Measurements from ENCODE around the gene CDPF1. TPM values are rescaled to one million over a fixed set of nuclear protein-coding genes. Genes with fewer than 3 reads are reported as not detected.
A peak's percentile ranks its signal among the peaks of the same experiment; 100 is the strongest.

Gene CDPF1
- total RNA-seq, 1 donor from 2014 or later, result 5.1 TPM

DNA sequence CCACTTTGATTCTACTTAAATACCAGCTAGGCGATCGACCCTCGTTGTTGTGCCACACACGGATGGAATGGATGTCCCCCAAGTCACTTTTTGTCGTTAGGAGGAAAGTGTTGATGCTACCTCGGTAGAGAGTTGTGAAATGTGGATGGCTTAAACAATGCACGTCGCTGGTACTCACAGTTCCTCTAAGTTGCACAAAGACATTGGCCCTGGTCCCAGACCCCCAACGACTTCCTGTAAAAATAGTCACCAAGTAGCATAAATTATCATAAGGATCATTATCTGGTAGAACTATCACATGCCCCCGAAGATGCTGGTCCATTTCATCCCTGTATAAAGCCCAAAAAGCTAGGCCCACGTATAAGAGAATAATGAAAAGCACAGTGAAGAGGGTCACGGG is 9.3 kb upstream of the CDPF1 start:
- ATAC-seq (no peak), DNase-seq (ENCODE audit: low spot score) (no peak)

DNA sequence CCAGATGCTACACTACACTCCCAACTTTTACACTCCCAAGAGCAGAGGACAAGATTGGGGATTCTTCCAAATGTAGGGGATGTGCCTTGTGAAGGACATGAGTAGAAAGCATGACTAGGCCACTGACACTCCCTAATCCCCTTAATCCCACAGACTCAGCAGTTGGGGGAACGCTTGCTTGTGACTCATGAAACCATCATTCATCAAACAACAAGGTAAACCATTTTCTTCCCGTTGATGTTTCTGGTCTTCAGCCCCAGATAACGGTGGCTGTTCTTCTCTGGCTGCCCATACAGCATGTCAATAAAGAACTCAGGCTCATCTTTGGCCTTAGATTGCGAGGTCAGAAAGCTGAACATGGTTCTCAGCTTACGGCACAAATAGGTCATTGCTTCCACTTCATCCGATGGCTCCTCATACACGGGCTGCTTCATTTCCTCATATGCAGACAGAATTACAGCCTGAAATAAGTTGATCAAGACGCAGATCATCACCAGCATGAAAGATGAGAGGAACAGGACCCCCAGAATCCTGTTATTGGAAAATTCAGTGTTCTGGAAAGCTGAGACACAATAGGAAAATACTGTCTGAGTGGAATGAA is 6.4 kb upstream of the CDPF1 start:
- ATAC-seq, result no peak
- DNase-seq (ENCODE audit: low spot score), result no peak

DNA sequence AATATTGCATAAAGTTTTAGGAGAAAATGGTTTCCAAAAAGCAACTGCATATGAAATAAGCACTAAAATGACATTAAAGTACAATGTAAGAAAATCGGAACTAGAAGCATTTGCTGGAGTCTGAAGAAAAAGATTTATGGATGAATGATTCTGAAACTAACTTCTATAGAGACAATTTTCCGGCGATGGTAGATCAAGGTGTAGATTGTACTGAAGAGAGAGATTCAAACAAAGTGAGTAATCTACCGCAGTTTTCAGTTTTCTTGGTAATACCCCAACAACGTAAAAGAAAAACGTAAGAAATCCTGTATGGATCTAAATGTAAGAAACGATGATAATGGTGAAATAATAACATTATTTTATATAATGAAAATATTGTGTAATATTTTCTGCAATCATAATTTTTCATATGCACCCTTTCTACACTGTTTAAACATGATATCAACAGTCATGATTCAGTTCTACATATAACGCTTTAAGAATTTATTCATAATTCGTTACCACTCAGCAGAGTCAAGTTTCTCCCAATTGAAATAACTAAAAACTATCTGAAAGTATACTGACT is 1.8 kb upstream of the CDPF1 start:
- ATAC-seq (no peak), DNase-seq (ENCODE audit: low spot score) (no peak)

DNA sequence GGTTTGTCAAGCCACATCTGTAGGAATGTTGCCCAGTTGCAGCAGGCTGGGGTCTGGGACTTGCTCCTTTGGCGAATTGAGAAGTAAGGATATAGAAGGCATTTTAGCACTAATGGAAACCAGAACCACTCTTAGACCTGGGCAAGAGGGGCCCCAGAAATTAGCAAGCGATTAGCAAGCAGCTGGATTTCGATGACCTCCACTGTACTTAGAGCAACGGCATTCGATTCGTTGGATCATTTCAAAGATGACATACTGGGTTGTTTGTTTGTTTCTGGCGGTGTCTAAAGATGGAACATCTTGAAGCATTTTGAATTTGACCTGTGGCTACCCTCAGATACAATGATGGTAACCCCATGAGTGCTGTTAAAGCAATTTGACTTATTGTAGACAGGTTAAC is 1.2 kb upstream of the CDPF1 start:
- ATAC-seq (no peak), DNase-seq (ENCODE audit: low spot score) (no peak)

DNA sequence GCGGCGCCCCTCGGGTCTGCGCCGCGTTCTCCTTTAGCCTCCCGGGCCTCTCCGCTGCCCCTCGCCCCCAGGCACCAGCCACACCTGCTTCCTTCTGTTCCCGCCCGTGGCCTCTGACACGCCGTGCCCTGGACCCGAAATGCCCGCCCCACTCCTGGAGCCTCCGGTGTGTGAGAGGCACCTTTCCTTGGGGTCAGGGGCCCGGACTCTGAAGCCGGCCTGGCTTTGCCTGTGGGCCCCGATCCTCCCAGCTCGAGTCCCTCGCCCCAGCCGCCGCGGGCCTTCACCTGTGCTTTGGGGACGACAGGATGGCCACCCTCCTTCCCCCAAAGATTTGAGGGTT is 661 bp upstream of the CDPF1 start:
- no peak for DNase-seq (ENCODE audit: low spot score)
- ATAC-seq, result peak; percentile 26

DNA sequence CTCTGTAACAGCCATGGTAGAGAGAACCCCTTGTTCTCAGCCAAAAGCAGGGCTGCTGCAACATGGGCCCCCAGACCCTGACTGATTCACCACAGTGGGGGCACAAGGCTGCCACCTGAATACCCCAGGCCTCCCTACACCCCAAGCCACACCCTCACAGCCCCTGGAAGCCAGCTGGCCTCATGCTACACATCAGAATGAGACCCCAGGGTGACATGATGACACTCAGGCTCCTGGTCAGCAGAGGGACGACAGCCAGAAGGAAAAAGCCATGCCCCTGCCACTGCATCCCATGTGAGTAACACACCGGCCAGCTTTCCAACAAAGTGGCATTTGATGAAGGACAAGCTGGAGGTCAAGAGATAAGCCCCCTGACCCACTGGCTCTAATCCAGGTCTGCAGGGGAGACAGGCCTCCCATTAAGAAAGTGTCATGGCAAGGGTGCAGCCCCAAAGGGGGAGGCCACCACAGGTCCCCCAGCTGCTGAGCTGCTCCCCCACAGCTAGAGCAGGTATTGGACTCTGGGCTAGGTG is 2.6 kb downstream of the CDPF1 start:
- no peak for ATAC-seq
- no peak for DNase-seq (ENCODE audit: low spot score)

DNA sequence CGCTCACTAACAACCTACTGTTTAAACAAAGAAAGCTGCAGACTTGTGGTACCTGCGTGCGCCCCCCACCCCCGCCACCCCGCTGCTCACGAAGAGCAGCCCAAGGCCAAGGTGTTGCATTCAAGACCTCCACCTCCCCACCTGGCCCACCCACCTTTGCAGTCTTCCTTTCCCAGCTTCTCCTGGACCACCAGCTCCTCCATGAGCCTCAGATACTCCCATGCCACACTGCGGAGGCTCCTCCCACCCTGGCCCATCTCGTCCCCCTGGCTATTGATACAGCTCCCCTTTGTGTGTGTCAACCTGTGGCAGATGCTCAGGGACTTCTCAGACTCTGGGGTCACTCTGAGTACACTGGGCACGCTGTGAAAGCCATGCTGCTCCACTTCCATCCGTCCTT is 3.9 kb downstream of the CDPF1 start:
- DNase-seq (ENCODE audit: low spot score) (no peak), ATAC-seq (no peak)

DNA sequence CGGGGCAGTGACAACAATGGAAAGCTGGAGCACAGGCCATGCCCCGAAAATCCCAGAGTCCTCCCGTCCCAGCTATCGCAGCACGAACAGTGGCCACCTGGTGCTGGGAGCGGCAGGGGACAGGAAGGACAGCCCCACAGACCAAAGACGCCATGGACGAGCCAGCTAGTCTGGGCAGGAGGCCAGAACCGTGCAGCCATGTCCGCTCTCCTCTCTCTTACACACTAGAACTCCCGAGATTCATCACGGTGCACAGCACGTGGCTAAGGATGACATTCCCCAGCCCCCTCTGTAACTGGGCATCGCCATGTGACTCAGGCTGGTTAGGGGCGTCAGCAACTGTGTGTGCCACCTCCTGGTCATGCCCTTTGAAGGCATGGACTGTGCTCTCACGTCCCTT is 4.6 kb downstream of the CDPF1 start:
- peak; percentile 74 for DNase-seq (ENCODE audit: low spot score)
- ATAC-seq, result peak; percentile 51

DNA sequence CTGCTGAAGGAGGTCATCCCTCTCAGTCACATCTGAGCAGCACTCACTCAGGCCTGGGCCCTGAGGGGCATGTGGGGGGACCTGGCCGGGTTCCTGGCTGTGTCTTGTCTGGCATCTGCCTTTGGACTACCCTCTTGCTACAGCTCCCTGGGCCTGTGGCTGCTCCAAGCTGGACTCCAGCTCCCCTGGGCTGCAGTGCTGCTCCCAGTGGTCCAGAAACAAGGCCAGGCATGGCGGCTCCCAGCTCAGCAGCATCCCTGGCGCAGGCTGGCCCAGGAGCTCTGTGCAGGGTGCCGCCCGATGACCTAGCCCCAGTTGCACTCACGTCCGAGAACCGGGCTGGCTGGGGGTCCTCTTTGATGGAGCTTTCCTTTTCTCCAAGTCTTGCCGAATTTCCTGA is 5.3 kb downstream of the CDPF1 start:
- ATAC-seq, result peak; percentile 6
- no peak for DNase-seq (ENCODE audit: low spot score)

DNA sequence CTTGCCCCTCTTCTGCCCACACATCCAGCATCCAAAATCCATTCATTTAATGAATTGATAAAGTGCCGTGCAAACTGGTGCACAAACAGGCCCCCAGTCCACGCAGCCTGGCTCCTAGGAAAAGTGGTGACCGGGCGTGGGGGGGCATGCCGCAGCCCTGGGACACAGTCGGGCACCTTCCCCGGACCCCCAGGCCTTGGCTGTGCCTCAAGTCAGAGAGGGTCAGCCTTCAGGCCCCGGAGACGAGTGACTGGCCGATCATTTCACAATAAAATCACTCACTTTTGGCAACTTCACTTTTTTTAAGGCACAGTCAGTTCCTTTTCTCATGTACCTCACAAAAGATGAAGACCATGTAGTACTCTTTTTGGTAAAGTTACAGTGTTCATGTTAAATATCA is 8.0 kb downstream of the CDPF1 start:
- DNase-seq (ENCODE audit: low spot score), result no peak
- no peak for ATAC-seq

DNA sequence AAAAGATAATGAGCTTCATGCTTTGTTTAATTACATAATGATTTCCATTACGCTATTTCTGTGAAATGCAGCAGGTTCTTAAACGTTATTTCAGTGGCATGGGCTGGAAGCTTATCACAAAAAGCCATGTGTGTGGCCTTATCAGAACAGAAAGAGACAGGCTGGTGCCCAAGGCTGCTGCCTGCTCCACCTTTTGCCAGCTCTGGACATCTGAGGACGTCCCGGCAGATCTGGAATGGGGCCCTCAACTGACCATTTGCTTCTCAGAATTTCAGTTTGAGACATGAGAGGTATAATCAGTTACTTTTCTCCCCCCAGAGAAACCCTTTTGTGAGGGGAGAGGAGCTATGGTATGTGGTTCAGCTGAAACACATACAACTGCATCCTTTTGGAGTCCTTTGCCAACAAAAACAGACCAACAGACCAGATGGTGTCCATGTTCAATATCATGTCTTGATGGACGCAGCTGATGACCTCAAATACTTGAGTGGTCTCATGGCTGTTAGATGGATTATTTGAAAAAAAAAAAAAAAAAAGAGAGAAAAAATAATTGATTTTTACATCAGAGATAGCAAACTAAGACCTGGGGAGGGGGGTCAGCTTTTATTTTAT is 8.6 kb downstream of the CDPF1 start:
- DNase-seq (ENCODE audit: low spot score) (no peak), ATAC-seq (no peak)

DNA sequence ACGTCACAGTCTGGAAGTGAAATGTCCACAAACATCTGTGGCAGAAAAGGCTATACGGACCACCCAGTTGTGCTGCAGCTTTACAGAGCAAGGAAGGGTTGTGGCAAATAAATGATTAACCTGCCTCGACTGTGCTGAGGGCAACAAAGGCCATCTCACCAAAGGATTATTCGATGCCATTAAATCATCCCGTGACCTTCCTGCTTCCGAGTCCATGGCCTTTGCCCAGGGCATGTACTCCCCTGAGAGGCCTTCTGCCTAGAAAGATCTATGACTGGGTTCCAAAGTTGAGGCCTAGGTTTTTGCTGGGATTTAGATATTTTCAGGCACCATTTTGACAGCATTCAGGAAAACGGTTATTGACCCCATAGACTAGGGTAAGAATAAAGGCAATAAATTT is 9.2 kb downstream of the CDPF1 start:
- DNase-seq (ENCODE audit: low spot score) (peak; percentile 71), ATAC-seq (peak; percentile 58)

DNA sequence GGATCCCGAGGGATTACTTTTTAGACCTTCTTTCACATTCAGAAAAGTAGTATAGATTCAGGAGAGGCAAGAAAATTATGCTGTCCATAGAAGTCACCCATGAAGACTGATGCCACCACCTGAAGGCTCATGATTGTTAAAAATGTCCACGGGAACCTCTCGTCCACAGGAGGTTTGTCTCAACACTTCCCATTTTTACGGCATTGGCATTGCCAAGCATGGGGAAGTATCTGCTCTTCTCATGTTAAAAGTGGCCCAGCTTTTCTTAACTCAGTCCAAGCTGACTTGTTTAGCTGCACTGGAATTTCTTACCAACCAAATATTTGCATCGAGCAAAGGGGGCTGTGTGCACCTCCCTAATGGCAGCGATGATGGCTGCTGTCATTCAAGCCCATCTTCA is 9.6 kb downstream of the CDPF1 start:
- no peak for ATAC-seq

DNA sequence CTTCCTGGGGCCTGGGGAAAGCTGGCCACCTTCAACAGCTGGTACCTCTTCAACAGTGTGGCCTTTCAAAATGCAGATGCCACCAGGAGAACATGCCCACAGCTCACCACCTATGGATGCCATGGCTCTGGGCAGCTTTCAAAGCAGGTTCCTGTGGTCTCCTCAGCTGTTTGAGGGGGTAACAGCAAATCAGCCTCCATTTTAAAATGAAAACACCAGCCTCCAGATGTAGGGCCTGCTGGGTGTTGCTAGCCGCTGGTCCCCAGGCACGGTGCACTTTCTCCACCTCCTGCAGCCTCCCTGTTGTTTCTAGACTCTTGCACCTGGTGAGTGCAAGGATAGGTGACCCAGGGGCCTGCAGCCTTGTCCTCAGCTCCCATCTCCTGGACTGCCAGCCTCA is 10.0 kb downstream of the CDPF1 start:
- ATAC-seq, result peak; percentile 8
- no peak for DNase-seq (ENCODE audit: low spot score)

More for the DNA sequence above, 9.6 kb downstream of the CDPF1 start:
- DNase-seq (ENCODE audit: low spot score), result no peak

DNA sequence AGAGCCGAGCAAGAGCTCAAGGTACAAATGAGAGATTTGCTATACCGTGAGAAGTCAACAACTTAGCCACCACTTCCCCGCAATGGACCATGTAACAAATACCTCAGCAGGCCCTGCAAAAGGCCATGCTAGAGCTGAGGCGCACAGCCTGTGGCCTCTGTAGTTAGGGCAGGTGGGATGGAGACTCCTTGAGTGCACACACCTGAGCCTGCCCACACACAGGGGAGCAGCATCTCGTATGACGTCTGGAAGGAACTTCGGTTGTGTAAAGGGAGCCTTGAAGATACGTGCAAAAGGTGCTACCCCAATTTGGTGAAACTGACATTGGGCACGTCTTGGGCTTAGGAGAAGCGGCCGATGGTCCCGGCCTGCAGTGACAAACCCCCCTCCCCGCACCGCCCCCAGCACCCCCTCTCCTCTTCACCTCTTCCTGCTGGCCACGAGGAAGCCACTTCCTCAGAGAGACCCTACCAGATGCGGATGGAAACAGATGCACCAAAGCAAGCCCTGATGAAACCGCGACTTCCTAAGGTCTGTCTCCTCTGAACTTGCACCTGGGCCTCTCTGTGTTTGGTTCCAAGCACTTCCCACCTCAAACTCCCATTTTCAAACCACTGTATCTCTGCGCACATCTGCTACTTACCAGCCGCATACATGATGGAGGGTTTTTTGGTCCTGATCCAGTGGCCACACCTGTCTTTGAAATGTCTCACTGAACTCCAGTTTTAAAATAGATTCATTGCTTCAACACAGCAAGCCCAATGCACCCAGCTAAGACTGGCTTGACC is 10.6 kb downstream of the CDPF1 start:
- ATAC-seq (peak; percentile 3), DNase-seq (ENCODE audit: low spot score) (no peak)

DNA sequence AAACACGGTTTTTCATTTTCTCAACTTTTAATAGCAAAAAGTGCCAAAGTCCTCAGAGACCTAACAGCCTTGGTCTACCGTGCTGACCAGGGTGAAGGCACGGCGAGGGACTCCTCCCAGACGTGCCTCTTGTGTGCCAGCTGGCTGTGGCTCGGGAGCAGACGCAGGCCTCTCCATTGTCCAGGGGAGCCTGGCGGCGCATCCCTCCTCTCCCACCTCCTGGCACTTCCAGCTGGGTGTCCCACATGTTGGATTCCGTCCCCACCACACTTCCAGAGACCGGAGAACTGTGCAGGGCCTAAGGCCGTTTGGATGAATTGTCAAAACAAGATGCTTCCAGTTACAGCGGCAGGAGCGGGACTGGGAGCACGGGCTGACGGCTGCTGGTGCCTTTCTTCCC is 11.6 kb downstream of the CDPF1 start:
- ATAC-seq (no peak), DNase-seq (ENCODE audit: low spot score) (no peak)

DNA sequence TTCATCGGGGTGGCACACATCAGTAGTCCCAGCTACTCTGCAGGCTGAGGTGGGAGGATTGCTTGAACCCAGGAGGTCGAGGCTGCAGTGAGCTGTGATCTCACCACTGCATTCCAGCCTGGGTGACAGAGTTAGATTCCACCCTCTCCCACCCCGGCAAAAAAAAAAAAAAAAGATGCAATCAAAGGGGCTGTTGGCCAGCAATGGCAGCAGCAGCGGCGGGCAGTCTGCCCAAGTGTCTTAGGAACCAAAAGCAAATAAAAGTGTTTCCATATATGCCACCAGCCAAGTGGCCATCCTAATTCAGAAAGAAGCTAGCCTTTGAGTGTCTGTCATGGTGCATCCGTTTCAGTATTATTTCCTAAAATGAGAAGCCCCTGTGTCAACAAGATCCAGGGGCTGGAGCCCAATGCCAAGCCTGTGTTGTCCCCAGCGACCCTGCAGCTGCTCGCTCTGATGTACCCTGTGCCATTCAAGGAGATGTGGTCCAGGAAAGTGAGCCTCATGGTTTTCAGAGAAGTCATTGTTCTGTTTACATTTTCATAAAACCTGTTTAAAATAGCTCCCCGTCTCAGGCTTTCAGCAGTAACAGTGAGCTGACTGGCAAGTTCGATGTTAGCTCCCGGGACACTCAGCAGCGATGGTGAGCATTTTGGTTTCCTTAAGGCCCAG is 12.5 kb downstream of the CDPF1 start:
- no peak for DNase-seq (ENCODE audit: low spot score)
- ATAC-seq, result no peak

DNA sequence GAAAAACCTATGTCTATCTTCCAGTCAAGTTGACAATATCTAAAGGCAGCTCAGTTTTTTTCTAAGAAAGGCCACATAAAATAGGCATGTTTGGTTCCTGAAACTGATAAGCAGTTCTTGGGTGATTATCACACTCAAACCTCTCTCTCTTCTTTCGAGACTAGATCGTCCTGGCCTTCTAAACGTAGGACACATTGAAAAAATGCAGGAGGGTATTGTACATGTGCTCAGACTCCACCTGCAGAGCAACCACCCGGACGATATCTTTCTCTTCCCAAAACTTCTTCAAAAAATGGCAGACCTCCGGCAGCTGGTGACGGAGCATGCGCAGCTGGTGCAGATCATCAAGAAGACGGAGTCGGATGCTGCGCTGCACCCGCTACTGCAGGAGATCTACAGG is 15.1 kb downstream of the CDPF1 start:
- no peak for DNase-seq (ENCODE audit: low spot score)
- ATAC-seq, result no peak

DNA sequence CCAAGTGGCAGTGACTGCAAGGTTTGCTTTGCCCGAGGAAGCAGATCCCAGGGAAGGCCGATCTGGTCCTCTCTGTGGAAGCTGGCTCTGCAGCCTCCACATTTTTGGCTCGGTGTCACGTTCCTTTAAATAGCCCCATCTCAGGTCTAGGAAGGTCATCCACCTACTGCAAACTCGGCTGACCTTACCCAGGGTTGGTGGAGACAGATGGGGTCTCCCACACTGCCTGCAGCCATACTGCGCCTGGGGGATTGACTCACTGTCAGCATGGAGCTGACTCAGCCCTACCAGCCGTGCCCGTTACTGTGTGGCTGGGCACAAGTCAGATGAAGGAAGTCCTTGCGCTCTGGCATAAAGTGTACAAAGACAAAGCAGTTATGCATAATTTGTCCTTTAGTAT is 16.9 kb downstream of the CDPF1 start:
- DNase-seq (ENCODE audit: low spot score), result no peak

DNA sequence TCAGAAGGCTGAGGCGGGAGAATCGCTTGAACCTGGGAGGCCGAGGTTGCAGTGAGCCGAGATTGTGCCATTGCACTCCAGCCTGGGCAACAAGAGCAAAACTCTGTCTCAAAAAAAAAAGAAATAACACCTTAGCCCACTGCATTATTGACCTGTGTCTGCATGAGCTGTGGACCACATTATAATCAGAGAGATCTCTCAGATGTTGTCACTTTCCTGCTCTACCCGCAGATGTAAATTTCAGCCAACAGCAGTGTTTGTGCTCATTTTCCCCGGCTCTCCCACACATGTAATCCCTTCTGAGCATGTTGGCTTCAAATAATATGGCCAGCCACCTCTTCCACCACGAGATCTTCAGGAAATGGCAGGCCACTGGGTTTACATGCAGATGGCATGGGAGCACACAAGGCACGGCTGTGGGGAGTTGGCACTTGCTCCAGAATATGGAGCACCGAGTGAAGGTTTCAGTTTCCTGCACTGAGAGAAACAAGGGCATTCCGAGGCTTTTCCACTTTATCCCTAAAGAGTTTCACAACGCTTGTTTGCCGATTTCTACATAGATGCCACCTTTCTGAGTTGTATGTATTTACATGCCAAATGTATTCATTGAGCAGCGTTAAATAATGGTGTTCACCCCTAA is 19.7 kb downstream of the CDPF1 start:
- ATAC-seq (peak; percentile 75), DNase-seq (ENCODE audit: low spot score) (no peak)

More for the DNA sequence above, 16.9 kb downstream of the CDPF1 start:
- ATAC-seq, result peak; percentile 16

DNA sequence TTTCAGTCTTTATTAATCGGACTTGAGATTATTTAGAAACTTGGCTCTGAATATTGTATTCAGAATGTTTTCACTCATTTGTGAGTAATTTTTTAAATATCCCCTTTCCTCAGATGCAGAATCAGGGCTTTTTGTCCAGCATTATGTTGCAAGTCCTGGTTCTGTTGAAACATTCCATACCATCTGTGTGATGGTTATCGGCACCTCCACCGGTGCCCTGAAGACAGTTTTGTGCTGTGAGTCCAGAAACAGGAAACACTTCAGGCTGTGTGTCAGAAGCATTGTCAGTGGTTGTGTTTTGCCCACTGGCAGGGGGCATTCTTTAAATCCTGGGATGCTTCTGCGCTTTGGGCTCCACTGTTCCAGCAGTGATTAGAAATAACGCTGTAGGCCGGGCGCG is 20.4 kb downstream of the CDPF1 start:
- DNase-seq (ENCODE audit: low spot score), result no peak
- no peak for ATAC-seq

All from left lobe of liver (tissue), 2 donors.